Measurements from ENCODE around the gene PANK4.

DNA sequence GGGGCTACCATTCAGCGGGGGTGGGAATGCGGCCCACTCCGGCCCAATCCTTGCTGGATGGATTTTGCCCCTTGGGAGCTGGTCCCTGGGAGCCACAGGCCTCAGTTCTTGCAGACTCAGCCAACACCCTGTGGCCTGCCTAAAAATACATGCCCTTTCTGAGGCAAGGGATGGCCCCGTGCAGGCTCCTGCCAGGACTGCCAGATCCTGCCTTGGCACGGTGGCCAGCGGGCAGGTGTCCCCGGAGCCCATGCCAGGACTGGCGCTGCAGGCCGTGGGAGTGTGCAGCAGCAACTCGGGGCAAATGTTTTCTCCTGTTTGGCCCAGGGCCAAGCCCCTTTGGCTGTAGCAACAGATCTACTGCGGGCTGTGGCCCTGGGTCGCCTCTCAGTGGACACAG lies 1.6 kb upstream of the PANK4 start:
- no peak for TF ChIP-seq GATA2 (IDR thresholded peaks at IDR 0.05; ENCODE audit: low read depth, low read length)
- TF ChIP-seq GATA3 (IDR thresholded peaks at IDR 0.05; ENCODE audit: low read depth, low read length) = no peak

All from SH-SY5Y (cell line).